ENCODE results near the gene C3orf33.
"Not testable (repeated sequence)": the region's sequence is repeated elsewhere in the genome, so short reads cannot be mapped to it uniquely, and the experiment has no call there.

Gene C3orf33, protein sequence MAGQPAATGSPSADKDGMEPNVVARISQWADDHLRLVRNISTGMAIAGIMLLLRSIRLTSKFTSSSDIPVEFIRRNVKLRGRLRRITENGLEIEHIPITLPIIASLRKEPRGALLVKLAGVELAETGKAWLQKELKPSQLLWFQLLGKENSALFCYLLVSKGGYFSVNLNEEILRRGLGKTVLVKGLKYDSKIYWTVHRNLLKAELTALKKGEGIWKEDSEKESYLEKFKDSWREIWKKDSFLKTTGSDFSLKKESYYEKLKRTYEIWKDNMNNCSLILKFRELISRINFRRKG

DNA sequence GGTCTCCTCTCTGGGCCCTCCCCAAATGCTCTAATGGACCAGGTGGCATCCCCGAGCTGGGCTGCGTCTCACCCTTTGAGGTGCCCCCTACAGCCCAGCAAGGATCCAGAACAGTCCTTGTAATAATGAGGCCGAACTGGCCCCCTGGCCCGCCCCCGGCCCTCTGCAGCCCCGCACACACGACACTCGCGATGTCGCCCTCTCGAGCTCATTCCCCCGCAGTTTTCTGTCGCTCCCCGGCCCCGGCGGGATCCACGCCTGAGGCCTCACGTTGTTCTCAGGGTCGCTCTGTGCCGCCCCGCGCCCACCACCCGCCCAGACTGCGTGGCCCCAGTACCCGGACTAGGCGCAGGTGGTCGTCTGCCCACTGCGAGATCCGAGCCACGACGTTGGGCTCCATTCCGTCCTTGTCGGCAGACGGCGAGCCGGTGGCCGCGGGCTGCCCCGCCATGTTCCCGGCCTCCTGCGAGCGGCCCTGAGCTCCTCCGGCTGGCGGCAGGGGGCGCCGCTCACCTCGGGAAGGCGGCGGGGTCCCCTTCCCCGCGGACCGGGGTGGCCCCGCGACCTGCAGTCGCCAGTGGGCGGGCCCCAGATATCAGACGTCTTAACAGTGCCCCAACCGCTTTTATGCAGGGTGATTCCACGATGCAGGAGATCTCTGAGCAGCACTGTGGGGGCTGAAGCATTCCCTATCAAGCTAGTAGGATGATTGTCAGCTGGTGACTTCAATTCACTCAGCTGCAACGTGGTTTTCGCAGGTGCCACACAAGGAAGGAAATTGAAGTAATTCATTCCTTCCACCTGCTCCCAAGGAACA is at the start of gene C3orf33:
TSS of gene C3orf33 (minus strand) at position 477 of the 817 bp plus-strand sequence. CDS start at position 451, 26 bp downstream.
- DNase-seq: peak; percentile 84

DNA sequence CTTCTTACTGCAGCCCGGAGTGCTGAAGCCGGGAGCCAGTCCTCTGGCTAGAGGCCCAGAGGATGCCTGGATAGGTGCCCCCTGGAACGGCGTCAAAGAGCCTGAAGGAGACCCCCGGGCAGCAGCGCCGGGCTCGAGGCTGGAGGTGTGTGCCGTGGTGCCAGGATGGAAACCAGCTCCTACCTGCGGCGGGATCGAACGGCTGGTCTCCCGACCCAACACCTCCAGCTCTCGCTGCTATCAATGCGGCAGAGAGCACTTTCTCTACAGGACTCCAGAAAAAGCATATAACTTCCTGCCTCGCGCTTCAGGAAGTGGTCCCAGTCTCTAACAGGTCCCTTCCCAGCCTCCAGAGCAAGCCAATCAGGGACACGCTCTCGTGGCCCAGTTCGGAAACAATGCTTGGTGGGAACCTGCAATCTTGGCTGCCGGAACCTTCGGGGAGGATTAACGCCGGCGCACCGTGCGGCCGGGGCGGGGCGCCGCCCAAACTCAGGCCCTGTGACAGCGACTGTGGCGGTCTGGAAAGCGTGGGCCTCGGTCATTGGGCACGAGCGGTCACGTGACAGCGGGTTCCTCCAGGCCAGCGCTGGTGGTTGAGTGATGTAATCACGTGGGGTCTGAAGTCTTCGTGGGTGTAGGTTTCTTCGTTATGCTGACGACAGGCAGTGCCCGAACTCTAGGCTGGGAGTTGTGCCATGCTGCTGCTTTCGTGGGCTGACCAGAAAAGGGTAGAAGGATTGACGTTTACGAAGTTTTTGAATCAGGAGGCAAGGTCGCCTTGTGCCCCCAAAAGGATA is 48.3 kb upstream of the C3orf33 start, which contains the start of gene SLC33A1:
TSS of gene SLC33A1 (minus strand) at position 287 of the 800 bp plus-strand sequence. CDS start 430 bp downstream, outside the sequence.
- peak; percentile 100 for DNase-seq

DNA sequence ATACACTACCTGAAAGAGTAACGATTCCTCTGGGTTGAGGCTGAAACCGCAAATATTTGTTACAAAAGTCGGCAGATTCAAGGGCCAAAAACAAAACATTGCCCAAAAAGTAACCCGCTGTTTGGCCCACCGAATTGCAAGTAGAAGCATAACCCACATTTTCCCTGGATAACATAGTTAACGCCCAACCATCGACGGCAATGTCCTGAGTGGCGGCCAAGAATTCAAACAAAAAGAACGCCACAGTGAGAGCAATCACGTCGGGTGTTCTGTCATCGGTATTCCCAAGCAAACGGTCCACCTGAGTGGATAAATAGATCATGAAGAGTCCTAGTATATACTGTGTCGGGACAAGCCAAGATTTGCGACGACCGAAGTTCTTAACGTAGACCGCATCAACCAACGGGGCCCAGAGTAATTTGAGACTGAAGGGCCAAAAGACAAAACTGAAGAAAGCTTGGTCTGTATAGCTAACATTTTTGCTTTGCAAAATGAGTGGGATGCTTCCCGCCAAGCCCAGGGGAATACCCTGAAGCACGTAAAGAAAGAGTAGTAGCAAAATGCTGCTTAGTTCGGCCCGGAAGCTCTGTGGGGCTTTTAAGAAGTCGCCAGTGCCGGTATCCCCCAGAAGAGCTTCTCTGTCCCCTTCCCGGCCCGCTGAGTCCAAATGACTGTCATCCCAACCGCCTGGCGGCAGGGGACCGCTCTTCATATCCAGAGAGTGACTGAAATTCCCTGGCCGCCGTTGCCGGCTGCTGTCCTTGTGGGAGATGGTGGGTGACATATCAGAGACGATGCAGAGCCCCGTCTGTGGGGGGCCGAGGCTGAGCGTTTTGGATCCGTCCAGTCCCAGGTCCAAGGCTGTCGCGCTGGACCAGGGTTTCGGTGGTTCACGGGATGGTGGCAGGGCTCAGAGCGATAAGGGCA is 47.4 kb upstream of the C3orf33 start:
- peak; percentile 69 for DNase-seq

DNA sequence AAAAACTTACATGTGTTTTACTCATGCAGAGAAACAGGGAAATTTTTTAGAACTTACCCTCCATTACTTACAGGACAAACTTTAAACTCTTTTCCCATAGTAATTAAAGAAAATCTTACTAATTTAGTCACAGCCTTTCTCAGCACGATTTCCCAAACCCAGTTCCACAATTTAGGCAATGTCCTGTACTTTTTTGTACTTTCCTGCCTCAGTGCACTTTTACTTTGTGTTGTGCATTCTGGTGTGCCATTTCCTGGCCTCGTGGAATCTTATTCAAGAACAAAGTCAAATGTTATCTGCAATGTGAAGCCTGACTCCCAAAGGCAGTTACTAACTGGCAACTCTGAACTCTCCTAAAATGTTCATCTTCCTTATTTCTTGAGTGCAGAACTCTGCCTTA is 46.3 kb upstream of the C3orf33 start:
- no peak for DNase-seq

DNA sequence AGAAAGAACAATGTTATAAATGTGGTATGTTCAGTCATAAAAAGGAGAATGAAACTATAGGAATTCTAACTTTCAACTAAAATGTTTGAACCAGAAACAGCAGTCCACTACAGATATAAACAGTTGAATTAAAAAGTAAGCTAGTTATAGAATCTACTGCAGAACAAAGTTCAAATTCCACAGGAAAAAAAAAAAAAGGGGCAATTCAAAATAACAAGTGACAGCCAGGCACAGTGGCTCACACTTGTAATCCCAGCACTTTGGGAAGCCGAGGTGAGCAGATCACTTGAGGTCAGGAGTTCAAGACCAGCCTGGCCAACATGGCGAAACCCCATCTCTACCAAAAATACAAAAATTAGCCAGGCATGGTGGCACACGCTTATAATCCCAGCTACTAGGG is 43.3 kb upstream of the C3orf33 start:
- DNase-seq: not testable (repeated sequence)

DNA sequence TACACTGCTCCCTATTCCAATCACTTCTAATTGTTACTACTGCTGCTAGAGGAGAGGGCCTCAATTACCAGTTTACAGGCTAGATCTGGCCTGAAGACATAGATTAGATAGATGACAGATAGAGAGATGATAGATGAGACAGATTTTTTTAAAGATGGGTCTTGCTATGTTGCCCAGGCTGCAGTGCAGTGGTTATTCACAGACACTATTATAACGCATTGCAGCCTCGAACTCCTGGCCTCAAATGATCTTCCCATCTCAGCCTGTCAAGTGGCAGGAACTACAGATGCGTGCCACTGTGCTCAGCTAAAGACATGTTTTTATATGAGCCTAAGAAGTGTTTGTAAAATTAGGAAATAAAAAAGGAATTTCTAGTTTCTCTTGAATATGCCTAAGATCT is 41.9 kb upstream of the C3orf33 start:
- no peak for DNase-seq

DNA sequence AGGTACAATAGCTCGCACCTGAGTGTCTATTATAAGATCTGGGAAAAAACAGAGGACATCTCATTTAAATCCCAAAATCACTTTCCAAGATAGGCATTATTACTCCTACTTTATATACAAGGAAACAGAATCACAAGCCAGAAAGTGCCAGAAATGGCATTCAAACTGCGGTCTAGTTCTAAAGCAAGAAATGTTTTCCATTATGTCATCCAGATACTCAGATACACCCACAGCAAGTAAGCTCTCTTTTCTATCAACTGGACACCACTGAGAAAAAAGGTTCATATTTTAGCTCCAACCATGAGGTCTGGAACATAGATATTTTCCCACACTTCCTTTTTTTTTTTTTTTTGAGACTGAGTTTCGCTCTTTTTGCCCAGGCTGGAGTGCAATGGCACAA is 40.0 kb upstream of the C3orf33 start:
- DNase-seq: no peak

DNA sequence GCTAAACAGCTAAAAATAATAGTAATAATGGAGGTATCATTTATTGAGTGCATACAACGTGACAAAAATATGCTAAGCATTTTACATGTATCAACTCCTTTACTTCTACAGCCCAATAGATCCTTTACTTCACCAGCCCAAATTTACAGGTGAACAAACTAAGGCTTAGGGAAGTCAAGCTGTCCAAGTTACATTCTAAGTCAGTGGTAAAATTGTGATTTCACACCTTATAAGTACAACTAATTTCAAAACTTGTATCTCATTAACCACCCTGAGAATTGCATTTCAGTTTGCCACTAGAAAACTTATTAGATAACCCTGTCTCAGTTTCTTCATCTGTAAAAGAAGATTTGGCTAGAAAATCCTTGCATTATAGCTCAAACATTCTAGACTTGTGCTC is 37.5 kb upstream of the C3orf33 start:
- DNase-seq: no peak

DNA sequence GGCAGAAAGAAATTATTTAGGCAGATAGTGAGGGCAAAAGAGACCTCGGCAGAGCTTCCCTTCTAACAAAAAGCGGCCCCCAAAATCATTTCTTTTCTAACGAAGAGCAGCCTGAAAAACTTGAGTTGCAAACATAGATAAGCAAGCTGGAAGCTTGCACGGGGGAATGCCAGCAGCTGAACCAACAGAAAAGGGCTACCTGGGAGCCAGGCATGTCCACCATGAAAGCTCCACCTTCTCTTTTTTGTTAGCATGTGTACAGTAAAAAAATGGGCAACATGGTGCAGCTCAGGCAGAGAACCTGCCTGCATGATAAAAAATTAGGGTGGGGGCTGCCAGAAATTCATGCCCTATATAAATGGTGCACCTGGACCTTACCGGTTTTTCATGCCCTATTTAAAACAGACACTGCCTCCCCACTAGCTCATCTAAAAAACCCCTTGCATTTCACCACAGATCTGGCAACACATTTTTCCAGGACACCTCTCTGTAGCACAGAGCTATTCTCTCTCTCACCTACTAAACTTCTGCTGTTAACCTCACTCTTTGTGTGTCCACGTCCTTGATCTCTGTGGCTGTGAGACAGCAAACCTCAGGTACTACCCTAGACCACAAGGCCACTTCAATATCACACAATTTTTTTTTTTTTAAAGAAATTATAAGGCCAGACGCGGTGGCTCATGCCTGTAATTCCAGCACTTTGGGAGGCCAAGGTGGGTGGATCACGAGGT is 29.4 kb upstream of the C3orf33 start:
- no peak for DNase-seq

DNA sequence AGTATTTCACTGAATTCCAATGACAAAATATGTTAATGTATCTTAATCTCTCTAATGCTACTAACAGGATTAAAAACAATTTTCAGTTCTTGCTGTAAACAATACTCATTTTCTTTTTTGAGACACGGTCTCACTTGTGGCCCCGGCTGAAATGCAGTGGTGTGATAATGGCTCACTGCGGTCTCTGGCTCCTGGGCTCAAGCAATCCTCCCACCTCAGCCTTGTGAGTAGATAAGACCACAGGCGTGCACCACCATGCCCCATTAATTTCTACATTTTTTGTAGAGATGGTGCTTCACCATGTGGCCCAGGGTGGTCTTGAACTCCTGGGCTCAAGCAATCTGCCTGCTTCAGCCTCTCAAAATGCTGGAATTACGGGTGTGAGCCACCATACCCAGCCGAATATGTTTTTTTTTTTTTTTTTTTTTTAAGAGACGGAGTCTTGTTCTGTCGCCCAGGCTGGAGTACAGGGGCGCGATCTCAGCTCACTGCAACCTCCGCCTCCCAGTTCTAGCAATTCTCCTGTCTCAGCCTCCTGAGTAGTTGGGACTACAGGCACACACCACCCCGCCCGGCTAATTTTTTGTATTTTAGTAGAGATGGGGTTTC is 22.5 kb upstream of the C3orf33 start:
- DNase-seq: not testable (repeated sequence)

DNA sequence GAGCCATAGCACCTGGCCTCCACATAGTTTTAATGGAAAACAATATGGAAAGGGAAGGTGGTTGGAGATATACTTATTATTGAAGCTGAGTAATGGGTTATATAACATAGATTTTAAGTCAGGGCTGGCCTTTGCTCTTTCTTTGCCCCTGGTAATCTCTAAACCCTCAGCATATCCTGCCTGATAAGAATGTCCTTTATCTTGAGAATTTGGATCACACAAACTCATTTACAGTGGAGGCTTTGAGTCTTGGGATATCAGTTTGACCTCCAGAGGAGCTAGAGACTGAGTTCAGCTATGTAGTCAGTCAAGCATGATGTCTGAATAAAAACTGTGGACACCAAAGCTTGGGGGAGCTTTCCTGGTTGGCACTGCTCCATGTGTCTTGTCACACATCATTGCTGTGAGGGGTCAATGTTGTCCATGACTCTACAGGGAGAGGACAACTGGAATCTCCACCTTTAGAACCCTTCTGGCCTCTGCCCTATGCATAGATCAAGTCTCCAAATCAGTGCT is 9.0 kb upstream of the C3orf33 start:
- DNase-seq: no peak

DNA sequence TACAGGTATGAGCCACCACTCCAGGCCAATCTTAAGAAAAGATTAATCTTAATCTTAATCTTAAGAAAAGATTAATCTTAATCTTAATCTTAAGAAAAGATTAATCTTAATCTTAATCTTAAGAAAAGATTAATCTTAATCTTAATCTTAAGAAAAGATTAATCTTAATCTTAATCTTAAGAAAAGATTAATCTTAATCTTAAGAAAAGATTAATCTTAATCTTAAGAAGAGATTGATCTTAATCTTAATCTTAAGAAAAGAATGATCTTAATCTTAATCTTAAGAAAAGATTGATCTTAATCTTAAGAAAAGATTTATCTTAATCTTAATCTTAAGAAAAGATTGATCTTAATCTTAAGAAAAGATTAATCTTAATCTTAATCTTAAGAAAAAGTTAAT is 7.1 kb upstream of the C3orf33 start:
- not testable (repeated sequence) for DNase-seq

DNA sequence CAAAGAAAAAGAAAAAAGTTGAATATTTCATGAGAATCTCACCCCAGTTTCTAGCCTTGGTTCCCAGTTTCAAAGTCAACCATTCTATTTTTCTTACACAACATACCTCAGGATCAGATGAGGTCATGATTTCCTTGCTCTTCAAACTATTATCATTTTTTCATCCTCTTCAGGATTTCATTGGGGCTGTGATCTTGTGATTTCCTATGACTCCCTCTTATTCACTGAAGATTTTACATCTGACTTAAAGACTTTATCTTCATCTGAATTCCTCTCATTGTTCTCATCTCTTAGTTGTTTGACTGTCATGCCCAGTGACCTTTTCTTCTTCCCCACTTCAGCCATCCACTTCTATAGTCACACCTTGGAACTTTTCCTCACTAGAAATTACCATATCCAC is 3.1 kb upstream of the C3orf33 start:
- DNase-seq: no peak

DNA sequence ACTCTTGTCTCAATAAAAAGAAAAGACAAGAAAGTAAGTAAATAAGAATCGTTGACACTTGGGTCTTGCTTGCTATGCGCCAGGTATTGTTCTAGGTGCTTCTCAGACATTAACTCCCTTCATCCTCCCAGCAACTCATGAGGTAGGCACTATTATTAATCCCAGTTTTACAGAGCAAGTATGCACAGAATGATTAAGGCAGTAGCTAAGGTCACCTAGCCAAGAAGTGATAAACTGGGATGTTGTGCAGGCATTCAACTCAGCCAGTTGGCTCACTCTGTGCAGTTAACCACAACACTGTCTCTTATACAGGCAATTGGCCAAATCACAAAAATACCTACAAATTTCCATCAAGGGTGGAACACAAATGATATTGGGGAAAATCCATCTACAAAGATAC is 1.7 kb upstream of the C3orf33 start:
- no peak for DNase-seq

DNA sequence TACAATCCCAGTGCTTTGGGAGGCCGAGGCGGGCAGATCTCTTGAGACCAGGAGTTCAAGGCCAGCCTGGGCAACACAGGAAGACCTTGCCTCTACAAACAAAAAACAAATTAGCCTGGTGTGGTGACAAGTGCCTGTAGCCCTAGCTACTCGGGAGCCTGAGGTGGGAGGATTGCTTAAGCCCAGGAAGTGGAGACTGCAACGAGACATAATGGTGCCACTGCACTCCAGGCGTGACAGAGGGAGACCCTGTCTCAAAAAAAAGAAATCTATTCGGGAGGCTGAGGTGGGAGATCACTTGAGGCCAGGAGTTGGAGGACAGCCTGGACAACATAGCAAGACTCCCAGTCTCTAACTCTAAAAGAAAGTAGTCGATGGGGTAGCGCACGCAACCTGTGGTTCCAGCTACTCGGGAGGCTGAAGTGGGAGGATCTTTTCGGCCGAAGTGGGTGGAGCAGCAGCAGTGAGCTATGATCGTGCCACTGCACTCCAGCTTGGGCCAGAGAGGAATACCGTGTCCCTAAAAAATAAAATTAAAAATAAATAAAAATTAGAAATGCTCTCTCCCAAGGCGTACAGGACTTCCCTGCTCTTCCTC is 775 bp downstream of the C3orf33 start:
- peak; percentile 59 for DNase-seq

DNA sequence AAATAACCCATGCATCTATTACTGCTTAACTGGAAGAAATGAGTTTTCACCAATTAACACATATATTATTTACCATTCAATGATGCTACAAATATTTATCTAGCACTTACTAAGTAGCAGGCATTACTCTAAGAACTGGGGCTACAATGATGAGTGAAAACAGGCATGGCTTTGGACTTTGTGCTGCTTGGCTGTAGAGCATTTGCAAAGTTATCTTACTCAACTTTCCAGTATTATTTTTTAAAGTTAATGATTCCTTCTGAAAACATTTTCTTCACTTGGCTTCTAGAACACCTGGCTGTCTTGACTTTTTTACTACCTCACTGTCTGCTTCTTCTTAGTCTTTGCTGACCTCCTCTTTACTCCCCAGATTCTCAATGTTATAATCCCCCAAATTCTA is 1.8 kb downstream of the C3orf33 start:
- no peak for DNase-seq

DNA sequence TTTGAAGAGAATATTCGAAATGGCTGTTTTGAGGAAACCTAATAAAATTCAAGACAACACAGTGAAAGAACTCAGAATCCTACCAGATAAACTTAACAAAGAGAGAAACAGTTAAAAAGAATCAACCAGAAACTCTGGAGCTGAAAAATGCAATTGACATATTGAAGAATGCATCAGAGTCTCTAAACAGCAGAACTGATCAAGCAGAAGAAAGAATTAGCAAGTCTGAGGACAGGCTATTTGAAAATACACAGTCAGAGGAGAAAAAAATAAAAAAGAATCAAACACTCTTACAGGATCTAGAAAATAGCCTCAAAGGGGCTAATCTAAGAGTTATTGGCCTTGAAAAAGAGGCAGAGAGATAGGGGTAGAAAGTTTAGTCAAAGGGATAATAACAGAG is 13.5 kb downstream of the C3orf33 start:
- no peak for DNase-seq

DNA sequence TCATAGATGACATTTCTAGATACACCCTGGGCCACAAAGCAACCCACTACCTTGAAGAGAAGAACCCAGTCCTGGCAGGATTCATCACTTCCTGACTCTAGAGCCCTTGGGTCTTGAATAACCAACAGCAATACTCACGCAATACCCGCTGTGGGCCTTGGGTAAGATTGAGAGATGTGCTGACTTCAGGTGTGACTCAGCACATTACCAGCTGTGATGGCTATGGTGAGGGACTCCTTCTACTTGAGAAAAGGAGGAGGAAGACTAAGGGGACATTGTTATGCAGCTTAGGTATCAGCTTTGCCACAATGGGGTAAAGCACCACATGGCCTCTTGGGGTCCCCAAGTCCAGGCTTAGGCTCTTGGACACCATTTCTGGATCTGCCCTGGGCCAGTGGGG is 14.9 kb downstream of the C3orf33 start:
- no peak for DNase-seq

DNA sequence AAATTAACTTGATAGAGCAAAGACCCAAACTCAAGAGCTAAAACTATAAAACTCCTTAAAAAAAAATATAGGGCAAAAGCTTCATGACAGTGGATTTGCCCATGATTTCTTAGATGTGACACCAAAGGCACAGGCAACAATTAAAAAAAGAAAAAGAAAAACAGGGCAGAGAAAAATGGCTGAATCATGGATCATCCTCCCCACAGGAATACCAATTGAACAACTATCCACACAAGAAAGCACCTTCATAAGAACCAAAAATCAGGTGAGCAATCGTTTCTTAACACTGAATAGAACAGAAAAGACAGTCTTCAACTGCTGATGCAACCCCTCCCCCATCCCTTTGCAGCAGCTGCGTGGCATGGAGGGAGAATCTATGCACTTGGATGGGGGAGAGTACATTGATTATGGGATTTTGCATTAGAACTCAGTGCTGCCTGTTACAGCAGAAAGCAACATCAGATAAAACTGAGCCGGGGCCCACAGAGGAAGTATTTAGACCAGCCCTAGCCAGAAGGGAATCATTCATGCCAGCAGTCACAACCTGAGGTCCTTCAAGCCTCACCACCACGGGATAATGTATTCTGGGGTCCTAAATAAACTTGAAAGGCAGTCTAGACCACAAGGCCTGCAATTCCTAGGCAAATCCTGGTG is 15.7 kb downstream of the C3orf33 start:
- DNase-seq: no peak

Measured in islet precursor cell (in vitro differentiated cells).